Endothelial cell of umbilical vein (primary cell): Measurements from ENCODE around the gene ZNF346. TPM values are rescaled to one million over a fixed set of nuclear protein-coding genes. Genes with fewer than 3 reads are reported as not detected.

ENCODE experiments used
- BruUV-seq: library from RNA; stranded (reverse); fragments of 400-500 nt; replicated peaks from 2 replicates; lab custom pipeline; 2021; lab: Mats Ljungman, UMichigan
- CTCF ChIA-PET: fragments of 300-600, 350-600 bp; sonication (Branson Sonifier 250); formaldehyde crosslinking; loops from one replicate; lab custom pipeline; 2021; ENCODE audit warnings: antibody characterized with exemption, inconsistent platforms; lab: Charles Lee
- POLR2A ChIA-PET: fragments of 300-600, 350-600 bp; sonication (Branson Sonifier 250); formaldehyde crosslinking; loops from one replicate; lab custom pipeline; 2021; ENCODE audit warnings: antibody characterized with exemption, inconsistent platforms; lab: Charles Lee
- DNase-seq: peaks from one replicate; pipeline ENCODE4 v3.0.0-alpha.2; 2011; ENCODE audit warnings: low read depth, low spot score
- FAIRE-seq: peaks from 2 replicates; lab custom pipeline; 2011; peaks lifted over from hg19 to GRCh38; lab: Jason Lieb, UNC
- H2AFZ ChIP-seq: 2 replicates; pipeline ENCODE4 v1.6.0; 2012; ENCODE audit warnings: low read depth, low read length, control low read depth, inconsistent platforms
- H3K27ac ChIP-seq: 2 replicates; pipeline ENCODE4 v1.5.1; 2011; ENCODE audit warnings: low read depth, mild to moderate bottlenecking, control low read depth, low read length, moderate library complexity; ENCODE audit not compliant: insufficient read depth
- H3K27me3 ChIP-seq, 2 experiments: 2 replicates each; pipeline versions ENCODE4 v1.6.0 to v1.6.1; 2011; ENCODE audit warnings: low read length in 2 of 2, mixed read lengths in 1 of 2; ENCODE audit not compliant: control insufficient read depth in 2 of 2, insufficient read depth in 2 of 2
- H3K36me3 ChIP-seq, 2 experiments: 2 replicates in 1 of 2; 3 replicates in 1 of 2; pipeline ENCODE4 v1.5.1; 2011; ENCODE audit warnings: low read length in 2 of 2, mild to moderate bottlenecking in 1 of 2, moderate library complexity in 1 of 2; ENCODE audit not compliant: control insufficient read depth in 2 of 2, insufficient read depth in 2 of 2; ENCODE audit errors: extremely low read depth in 1 of 2
- H3K4me1 ChIP-seq: 3 replicates; pipeline ENCODE4 v1.5.1; 2011; ENCODE audit warnings: mild to moderate bottlenecking, low read length; ENCODE audit not compliant: control insufficient read depth, insufficient read depth; ENCODE audit errors: extremely low read depth
- H3K4me2 ChIP-seq: 2 replicates; pipeline ENCODE4 v1.6.1; 2011; ENCODE audit warnings: low read length, control low read depth, mixed read lengths; ENCODE audit not compliant: insufficient read depth
- H3K4me3 ChIP-seq, 3 experiments: fragments of 200-600 bp in 1 of 3; sonication (generic), shearing (Covaris generic) in 1 of 3; replicated peaks in 1 of 3; 2 replicates each; pipeline ENCODE4 v1.5.1; 2011 to 2016; ENCODE audit warnings: control low read depth in 3 of 3, low read length in 3 of 3, mild to moderate bottlenecking in 2 of 3, inconsistent platforms in 1 of 3, low read depth in 1 of 3, moderate library complexity in 1 of 3; ENCODE audit not compliant: insufficient read depth in 1 of 3
- H3K79me2 ChIP-seq: 2 replicates; pipeline ENCODE4 v1.6.0; 2012; ENCODE audit warnings: low read length, inconsistent platforms; ENCODE audit not compliant: control insufficient read depth, insufficient read depth
- H3K9ac ChIP-seq: replicated peaks from 2 replicates; pipeline ENCODE3; 2011; ENCODE audit warnings: low read length, control low read depth; ENCODE audit not compliant: insufficient read depth; ENCODE audit errors: extremely low read depth
- H3K9me1 ChIP-seq: replicated peaks from 3 replicates; pipeline ENCODE4 v1.6.0; 2011; ENCODE audit warnings: mild to moderate bottlenecking, low read length; ENCODE audit not compliant: control insufficient read depth, insufficient read depth; ENCODE audit errors: extremely low read depth
- H3K9me3 ChIP-seq: replicated peaks from 2 replicates; pipeline ENCODE4 v1.5.1; 2012; ENCODE audit warnings: low read length, inconsistent platforms; ENCODE audit not compliant: control insufficient read depth, insufficient read depth
- H4K20me1 ChIP-seq: replicated peaks from 2 replicates; pipeline ENCODE3; 2011; ENCODE audit warnings: mild to moderate bottlenecking, low read length; ENCODE audit not compliant: control insufficient read depth, insufficient read depth; ENCODE audit errors: extremely low read depth
- EZH2 ChIP-seq: IDR thresholded peaks from 2 replicates; pipeline ENCODE4 v1.6.1; 2012; ENCODE audit warnings: borderline replicate concordance, low read depth, mild to moderate bottlenecking, moderate library complexity, low read length, inconsistent platforms; ENCODE audit not compliant: severe bottlenecking
- FOS ChIP-seq: IDR thresholded peaks from 2 replicates; pipeline ENCODE4 v1.6.1; 2011; ENCODE audit warnings: mild to moderate bottlenecking, low read length, moderate library complexity, borderline replicate concordance; ENCODE audit not compliant: insufficient read depth
- GATA2 ChIP-seq: IDR thresholded peaks from 2 replicates; pipeline ENCODE4 v1.7.0; 2011; ENCODE audit warnings: low read depth, mild to moderate bottlenecking, moderate library complexity, mixed read lengths, low read length; ENCODE audit not compliant: insufficient read length, insufficient read depth
- JUN ChIP-seq: IDR thresholded peaks from 2 replicates; pipeline ENCODE4 v1.6.1; 2011; ENCODE audit warnings: borderline replicate concordance, low read depth; ENCODE audit not compliant: insufficient read length, insufficient read depth
- MYC ChIP-seq: IDR thresholded peaks from one replicate; pipeline ENCODE4 v1.6.1; 2011; ENCODE audit warnings: mild to moderate bottlenecking, low read depth, low read length
- POLR2A ChIP-seq: IDR thresholded peaks from 2 replicates; pipeline ENCODE4 v1.6.1; 2012; ENCODE audit warnings: low read depth, mild to moderate bottlenecking, control low read depth, low read length
- POLR2AphosphoS5 ChIP-seq: IDR thresholded peaks from 2 replicates; pipeline ENCODE4 v1.6.1; 2012; ENCODE audit warnings: low read depth, mild to moderate bottlenecking, control low read depth, low read length, moderate library complexity; ENCODE audit not compliant: insufficient read depth
- dilution Hi-C: fragments of 300-500 bp; cut with MboI; formaldehyde crosslinking; loops from one replicate; pipeline ENCODE4 v1.15.0; 2019; ENCODE audit warnings: low sequenced_read_pairs; ENCODE audit not compliant: extremely low pct_ligation_motif_present
- intact Hi-C: fragments of 100-400 bp; cut with micrococcal nuclease; formaldehyde crosslinking; loops from one replicate; pipeline ENCODE4 v1.10.0; 2022
- polyA plus RNA-seq, 4 experiments: library from polyadenylated mRNA; depleted of rRNA in 3 of 4; stranded (reverse) in 3 of 4; unstranded in 1 of 4; fragments of >200 nt; gene quantifications; 2 replicates each; pipeline versions ENCODE4 v1.2.1 to v1.2.3, GENCODE V29; 2011 to 2012; ENCODE audit warnings: missing spikeins in 1 of 4
- total RNA-seq: library from RNA; stranded (reverse); gene quantifications from 2 replicates; pipeline ENCODE4 v1.2.3, GENCODE V29; 2021
- TF ChIP-seq, protein P1 (sequence below): IDR thresholded peaks from 2 replicates; pipeline ENCODE4 v1.6.1; 2011; ENCODE audit not compliant: insufficient read depth, insufficient read length
- TF ChIP-seq, protein P2 (sequence below), 2 donors: IDR thresholded peaks; 1 replicate in 1 of 2; 2 replicates in 1 of 2; pipeline ENCODE4 v1.5.1; 2011; ENCODE audit warnings: low read length in 2 of 2, mild to moderate bottlenecking in 2 of 2, moderate library complexity in 2 of 2, control low read depth in 1 of 2, inconsistent platforms in 1 of 2, low read depth in 1 of 2; ENCODE audit not compliant: insufficient read depth in 1 of 2; ENCODE audit errors: extremely low read depth in 1 of 2

ZNF346 gene
- total and polyA plus RNA-seq, 2 donors (not counting 3 experiments of a cell fraction or from before 2014, with no cell fraction given): 25.3 to 35.2 TPM

DNA sequence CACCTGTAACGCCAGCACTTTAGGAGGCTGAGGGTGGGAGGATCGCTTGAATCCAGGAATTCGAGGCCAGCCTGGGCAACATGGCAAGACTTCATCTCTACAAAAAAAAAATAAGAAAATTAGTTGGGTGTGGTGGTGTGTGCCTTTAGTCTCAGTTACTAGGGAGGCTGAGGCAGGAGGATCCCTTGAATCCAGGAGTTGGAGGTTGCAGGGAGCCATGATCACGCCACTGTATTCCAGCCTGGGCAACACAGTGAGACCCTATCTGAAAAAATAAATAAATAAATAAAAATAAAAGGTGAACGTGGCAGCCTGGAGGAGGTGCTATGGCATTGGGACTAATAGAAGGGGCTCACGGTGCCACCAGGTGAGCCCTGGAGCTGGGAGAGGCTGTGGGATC, 71.3 kb downstream of the ZNF346 start:
- H3K4me3 ChIP-seq: no peak overlapping the region
- ChIA-PET POLR2A (no interaction called here), CTCF (interaction anchor here (2.1 kb wide), 2 partner anchors 18 to 22 kb away, joined by 4 to 6 read pairs; no protein-coding TSS in a partner anchor)
- no peaks in the 10 kb centered on the region for H3K27me3 ChIP-seq
- no peaks in the 10 kb centered on the region for H4K20me1 ChIP-seq
- H3K4me1 ChIP-seq: peaks cover 42% of the 10 kb centered on the region
- H3K36me3 ChIP-seq: no peaks in the 10 kb centered on the region
- FAIRE-seq (peak; percentile 40), DNase-seq (no peak)
- dilution Hi-C loops (no loop called here), intact Hi-C loops (no loop called here)
- H3K9me3 ChIP-seq: no peaks in the 10 kb centered on the region
- no peaks in the 10 kb centered on the region for H3K9me1 ChIP-seq
- no peak overlapping the region for H2AFZ ChIP-seq
- no peak overlapping the region for H3K27ac ChIP-seq
- no peak overlapping the region for H3K9ac ChIP-seq
- no TSS peak for BruUV-seq
- H3K4me2 ChIP-seq: no peak overlapping the region
- TF ChIP-seq, protein P1, sequence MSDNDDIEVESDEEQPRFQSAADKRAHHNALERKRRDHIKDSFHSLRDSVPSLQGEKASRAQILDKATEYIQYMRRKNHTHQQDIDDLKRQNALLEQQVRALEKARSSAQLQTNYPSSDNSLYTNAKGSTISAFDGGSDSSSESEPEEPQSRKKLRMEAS: no peak
- TF ChIP-seq EZH2 (no peak), FOS (no peak), MYC (no peak), GATA2 (no peak), POLR2AphosphoS5 (no peak), JUN (no peak), POLR2A (no peak)
- TF ChIP-seq, protein P2, sequence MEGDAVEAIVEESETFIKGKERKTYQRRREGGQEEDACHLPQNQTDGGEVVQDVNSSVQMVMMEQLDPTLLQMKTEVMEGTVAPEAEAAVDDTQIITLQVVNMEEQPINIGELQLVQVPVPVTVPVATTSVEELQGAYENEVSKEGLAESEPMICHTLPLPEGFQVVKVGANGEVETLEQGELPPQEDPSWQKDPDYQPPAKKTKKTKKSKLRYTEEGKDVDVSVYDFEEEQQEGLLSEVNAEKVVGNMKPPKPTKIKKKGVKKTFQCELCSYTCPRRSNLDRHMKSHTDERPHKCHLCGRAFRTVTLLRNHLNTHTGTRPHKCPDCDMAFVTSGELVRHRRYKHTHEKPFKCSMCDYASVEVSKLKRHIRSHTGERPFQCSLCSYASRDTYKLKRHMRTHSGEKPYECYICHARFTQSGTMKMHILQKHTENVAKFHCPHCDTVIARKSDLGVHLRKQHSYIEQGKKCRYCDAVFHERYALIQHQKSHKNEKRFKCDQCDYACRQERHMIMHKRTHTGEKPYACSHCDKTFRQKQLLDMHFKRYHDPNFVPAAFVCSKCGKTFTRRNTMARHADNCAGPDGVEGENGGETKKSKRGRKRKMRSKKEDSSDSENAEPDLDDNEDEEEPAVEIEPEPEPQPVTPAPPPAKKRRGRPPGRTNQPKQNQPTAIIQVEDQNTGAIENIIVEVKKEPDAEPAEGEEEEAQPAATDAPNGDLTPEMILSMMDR (IDR thresholded peaks at IDR 0.05; ENCODE audit: extremely low read depth in 1 of 2, insufficient read depth in 1 of 2, low read depth in 1 of 2, low read length in 2 of 2): no peak
- no peaks in the 10 kb centered on the region for H3K79me2 ChIP-seq
